KBM-7 (cell line): ENCODE data around the gene ZNF205.
"Not testable (repeated sequence)": the region's sequence is repeated elsewhere in the genome, so short reads cannot be mapped to it uniquely, and the experiment has no call there.

Experiments used
- DNase-seq: peaks from one replicate; pipeline ENCODE4 v3.0.0-alpha.2; 2015
- in situ Hi-C: fragments of 300-500 bp; cut with MboI; formaldehyde crosslinking; loops from 2 replicates; pipeline ENCODE4 v1.14.3; 2020; ENCODE audit warnings: low sequenced_read_pairs, low pct_unique_long_range_greater_than_20kb, mixed read lengths

The ZNF205 gene

DNA sequence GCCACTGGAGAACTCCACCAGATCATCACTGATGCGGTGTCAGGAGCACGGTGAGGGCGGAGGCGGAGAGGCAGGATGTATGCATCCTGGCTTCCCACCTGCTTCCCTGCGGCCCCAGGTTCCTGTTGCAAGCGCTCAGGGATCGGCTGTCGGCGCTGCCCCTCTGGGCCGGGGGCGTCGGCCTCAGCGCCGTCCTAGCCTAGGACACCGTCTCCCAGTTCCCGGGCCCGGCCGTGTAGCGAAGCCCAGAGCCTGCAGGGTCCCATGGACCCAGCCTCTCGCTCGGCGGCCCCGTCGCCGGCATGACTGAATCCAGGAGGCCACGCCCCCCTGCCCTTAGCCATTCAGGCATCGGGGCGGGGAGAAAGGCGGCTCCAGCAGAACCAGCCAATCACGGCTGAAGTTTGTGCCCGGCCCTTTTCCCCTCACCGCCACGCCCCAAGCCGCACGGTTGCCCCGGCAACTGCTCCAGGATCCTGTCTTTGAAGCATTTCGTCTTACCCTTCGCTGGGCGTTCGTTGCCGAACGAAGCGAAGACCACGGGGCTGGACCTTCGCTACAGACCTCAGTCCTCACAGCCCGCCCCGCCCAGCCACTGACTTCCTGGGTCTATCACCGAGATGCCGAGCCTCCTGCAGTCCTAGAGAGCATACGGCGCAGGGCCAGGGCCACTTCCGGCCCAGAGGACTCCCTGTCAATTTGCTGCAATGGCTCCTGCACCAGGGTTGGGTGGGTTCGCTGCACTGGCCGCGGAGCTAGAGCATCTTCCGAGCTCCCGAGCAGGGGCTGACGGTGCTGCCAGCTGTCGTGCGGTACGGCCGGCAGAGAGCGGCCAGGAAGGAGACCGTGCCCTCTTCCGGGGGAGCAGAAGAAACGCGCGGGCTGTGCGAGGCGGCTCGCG, 11.8 kb downstream of the ZNF205 start:
- peak; percentile 98 for DNase-seq
- in situ Hi-C loops: no loop called here

DNA sequence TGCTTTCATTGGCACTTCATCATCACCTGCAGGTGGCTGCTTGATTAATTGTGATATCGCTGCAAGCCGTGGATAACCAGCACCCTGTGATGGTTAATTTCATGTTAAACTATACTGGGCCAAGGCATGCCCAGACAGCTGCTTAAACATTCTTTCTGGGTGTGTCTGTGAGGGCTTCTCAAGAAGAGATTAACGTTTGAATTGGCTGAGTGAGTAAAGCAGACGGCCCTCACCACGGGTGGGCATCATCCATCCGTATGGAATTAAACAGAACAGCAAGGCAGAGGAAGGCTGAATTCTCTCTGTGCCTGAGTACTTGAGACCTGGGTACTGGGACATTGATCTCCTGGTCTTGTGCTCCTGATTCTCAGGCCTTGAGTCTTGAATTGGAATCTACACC, 15.4 kb downstream of the ZNF205 start:
- DNase-seq: no peak
- in situ Hi-C loops: no loop called here

DNA sequence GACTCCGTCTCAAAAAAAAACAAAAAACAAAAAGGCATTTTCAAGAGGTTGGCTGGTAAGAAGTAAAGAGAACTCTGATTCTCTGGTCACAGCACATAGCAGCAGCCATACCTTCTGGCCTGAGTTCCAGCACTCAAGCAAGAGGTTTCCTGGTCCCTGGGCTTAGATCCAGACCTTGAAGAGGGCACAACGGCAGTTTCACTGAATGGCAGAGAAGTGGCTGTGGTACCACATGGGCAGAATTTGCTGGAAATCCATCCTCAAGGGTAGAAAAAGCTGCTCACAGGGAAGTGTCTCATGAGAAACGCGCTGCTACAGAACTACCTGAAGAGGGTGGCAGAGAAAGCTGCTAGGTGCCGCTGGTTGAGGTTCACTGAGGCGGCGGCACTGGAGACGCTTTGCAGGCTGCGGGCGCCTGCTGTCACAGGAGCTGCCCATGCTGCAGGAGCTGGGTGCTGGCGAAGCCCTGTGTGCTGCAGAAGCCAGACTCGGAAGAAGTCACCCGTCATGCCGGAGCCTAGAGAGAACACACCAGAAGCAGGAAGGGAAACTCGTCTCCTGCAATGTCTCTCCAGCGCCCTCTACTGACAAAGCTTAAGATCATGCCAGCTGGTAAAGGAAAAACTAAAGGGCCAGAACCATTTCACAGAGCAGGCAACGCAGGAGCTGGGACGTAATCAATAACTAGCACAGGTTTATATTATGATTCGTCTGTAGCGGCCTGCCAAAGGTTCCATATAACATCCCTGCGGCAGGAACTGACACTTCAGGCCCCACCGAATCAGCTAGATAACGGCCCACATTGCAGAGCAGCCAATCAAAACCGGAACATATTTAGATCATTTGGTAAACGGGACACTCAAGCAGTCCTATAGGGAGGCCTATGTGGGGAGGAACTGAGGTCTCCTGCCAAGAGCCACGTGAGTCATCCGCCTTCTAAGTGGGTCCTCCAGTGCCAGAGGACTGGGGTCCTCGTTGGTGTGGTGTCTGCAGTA, 17.0 kb downstream of the ZNF205 start:
- peak; percentile 91 for DNase-seq
- in situ Hi-C loops: no loop called here

DNA sequence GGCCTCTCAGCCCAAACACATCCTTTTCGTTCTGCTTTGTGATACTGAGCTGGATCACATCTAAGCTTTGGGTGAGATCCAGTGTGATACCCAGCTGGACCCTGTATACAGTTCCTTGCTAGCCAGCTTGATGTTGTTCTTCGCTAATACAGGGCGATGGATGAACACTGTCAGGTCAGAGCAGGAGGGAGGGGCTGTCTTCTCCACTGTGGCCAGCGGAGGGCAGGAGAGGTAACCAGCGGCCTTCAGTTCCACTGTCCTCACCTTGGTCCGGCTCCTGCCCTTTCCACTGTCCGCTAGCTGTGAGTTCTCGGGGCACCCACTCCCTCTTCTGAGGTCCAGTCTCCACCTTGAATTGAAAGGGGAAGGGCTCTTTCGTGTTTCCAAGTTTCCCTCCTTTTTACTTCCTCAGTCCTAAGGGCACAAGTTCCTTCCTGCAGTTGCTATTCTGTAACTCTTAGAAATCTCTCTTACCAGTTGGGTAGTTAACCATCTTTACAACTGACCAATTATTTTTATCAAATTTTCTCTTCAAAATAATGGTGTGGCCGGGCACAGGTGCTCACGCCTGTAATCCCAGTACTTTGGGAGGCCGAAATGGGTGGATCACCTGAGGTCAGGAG, 19.5 kb downstream of the ZNF205 start:
- in situ Hi-C loops: no loop called here
- DNase-seq: peak; percentile 70

DNA sequence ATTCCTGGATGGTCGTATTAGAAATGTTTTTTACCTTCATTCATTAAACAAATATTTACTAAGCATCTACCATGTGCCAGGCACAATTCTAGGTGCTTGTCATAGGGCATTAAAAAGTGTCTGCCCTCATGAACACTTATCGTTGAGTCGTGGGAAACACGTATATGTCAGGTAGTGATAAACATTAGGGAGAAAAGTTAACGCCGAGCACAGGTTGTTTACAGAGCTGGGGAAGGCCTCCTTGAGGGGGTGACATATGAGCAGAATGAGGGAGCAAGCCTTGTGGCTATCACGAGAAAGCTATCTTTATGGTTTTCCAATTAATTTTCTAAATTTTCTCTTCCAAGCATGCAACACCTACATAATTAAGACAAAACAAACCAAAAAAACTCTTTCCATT, 21.5 kb downstream of the ZNF205 start:
- in situ Hi-C loops: no loop called here
- DNase-seq: no peak

DNA sequence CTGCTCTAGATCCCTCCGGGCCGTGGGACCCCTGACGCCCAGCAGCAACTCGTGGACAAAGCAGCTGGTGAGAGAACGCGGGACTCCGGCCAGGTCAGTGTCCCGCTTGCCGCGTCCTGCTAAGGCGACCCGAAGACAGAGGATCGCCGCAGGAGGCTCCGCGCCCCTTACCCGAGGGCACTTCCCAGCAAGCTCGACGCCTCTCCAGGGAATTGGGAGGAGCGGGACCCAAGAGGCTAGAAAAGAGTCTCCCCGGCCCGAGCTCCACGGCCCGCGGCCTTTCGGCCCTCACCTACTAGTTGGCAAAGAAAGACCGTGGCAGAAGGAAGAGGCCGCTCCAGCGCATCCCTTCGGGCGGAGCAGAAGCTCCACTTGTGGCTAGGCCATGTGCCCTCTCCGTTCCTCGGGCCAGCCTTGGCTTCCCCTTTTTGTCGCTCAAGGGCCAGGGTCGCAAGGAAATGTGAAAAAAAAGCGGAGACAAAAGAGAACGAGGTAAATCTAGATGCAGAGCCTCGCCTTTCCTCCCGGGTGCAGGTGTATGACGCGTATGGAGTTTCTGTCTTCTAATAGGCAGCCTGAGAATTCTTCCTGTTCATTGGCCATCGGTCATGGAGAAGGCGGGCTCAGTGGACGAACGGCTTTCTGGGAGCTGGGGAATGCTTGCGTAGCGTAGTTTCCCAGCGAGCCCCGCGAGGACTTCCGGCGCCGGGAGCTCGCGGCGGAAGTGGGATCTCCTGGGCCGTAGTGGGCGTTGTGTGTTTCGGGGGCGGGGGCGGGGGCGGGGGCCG, 22.1 kb downstream of the ZNF205 start, which contains the start of gene ZNF213:
ZNF213 (plus strand) TSS at position 692 of the 788 bp plus-strand sequence. CDS start 2,252 bp downstream, outside the sequence.
- in situ Hi-C loops: no loop called here
- DNase-seq: peak; percentile 98

DNA sequence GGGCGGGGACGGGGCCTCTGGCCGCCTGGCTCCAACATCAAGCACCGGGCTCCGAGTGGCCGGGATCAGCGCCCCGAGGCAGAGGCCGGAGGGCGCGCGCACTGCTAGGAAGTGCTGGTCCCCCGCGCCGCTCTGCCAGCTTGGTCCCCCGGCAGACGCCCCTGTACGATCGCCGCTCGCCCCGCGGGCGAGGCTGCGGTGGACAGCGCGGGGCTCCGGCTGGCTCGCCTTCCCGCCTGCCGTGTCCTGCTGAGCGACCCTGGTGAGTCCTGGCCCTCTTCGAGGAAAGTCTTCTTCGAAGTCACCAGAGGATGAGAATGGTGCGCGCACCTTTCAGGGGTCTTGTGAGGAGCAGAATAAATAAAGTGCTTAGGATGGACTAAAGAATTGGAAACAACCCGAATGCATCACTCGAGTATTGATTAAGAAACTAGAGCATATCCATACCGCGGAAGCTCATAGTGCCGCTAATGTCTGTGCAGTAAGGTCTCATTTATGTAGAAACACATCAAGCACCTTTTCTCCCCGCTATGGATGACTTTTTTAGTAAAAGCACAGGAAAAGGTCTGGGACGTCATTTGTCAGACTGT, 22.8 kb downstream of the ZNF205 start:
- DNase-seq: peak; percentile 57
- in situ Hi-C loops: no loop called here

DNA sequence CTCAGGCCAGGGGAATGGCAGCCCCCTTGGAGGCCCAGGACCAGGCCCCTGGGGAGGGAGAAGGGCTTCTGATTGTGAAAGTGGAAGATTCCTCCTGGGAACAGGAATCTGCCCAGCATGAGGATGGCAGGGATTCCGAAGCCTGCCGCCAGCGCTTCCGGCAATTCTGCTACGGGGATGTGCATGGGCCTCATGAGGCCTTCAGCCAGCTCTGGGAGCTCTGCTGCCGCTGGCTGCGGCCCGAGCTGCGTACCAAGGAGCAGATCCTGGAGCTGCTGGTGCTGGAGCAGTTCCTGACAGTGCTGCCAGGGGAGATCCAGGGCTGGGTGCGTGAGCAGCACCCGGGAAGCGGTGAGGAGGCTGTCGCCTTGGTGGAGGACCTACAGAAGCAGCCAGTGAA, 24.9 kb downstream of the ZNF205 start:
- in situ Hi-C loops: no loop called here
- DNase-seq: no peak

DNA sequence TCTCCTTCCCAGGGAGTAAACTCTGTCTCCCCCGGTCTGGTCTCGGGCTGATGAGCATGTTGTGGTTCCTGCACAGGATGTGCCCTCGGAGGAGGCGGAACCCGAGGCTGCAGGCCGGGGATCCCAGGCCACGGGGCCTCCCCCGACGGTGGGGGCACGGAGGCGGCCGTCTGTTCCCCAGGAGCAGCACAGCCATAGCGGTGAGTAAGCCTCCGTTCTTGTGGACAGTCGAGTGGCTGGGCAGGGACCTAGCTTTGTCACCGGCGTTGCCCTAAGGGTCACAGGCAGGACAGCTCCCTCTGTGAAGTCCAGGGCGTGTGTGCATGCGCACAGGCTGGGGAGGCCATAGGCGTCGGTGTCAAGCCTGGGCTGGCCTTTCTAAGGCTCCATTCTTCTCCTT, 26.0 kb downstream of the ZNF205 start:
- in situ Hi-C loops: no loop called here
- DNase-seq: no peak

DNA sequence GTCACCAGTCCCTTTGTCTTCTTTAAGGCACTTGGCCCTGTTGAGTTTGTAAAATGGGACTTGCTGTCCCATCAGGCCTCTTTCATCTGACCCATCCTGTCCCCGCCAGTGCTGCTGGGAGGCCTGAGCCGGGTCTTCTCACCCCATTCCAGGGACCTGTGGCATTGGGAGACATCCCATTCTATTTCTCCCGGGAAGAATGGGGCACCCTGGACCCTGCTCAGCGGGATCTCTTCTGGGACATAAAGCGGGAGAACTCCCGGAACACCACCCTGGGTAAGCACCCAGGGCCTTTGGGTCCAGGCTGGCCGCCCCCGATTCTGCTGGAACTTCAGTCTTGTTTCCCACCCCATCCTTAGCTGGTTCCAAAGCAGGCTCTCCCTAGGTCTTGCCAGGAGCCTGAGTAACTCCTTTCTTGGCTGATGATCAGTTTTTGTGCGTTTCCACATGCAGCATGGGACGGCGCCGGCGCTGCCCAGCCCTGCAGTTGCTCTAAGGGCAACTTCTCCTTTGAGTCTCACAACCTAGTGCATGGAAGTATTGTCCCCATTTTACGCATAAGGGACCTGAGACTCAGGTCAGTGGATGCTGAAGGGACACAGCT, 26.5 kb downstream of the ZNF205 start:
- in situ Hi-C loops: no loop called here
- DNase-seq: no peak

DNA sequence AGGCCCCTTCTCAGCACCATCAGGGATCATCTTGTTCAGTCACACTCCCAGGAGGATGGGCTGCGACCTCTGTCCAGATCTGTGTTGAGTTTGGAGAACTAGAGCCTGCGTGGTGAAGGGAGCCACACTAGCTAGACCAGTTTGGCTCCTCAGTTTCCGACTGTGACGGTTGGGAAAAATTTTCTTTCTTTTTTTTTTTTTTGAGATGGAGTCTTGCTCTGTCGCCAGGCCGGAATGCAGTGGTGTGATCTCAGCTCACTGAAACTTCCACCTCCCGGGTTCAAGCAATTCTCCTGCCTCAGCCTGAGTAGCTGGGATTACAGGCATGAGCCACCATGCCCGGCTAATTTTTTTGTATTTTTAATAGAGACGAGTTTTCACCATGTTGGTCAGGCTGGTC, 27.2 kb downstream of the ZNF205 start:
- DNase-seq, in situ Hi-C loops: not testable (repeated sequence)

DNA sequence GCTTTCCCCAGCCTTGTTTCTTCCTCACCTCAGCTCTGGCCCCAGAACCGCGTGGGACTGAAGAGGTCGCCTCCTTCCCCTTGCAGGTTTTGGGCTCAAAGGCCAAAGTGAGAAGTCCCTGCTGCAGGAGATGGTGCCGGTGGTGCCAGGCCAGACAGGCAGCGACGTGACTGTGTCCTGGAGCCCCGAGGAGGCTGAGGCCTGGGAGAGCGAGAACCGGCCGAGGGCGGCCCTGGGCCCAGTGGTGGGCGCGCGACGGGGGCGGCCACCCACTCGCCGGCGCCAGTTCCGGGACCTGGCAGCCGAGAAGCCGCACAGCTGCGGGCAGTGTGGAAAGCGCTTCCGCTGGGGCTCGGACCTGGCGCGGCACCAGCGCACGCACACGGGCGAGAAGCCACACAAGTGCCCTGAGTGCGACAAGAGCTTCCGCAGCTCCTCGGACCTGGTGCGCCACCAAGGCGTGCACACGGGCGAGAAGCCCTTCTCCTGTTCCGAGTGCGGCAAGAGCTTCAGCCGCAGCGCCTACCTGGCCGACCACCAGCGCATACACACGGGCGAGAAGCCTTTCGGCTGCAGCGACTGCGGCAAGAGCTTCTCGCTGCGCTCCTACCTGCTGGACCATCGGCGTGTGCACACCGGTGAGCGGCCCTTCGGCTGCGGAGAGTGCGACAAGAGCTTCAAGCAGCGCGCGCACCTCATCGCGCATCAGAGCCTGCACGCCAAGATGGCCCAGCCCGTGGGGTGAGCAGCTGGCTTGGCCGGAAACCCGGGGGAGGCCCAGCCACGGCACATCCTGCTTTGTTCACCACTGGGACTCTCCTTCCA, 28.4 kb downstream of the ZNF205 start:
- in situ Hi-C loops: no loop called here
- DNase-seq: no peak

DNA sequence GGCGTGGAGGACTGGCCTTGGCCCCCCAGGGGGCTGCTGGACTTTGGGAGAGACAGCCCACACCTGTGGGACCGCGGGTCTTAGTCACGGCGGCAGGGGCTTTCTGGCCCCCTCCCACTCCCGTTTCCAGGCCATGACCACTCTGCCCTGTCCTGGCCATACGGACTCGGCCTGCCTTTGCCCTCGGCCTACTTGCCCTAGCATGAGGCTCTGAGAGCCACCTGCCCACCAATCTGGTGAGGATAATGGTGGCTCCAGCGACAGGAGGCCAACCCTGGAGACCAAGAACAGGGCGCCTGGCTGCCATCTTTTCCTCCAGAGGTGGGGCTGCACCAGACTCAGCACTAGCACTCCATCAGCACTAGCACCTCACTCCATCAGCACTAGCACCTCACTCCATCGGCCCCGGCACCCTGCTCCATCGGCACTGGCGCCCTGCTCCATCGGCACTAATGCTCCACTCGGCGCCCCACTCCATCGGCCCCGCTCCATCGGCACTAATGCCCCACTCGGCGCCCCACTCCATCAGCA, 29.5 kb downstream of the ZNF205 start:
- in situ Hi-C loops: no loop called here
- DNase-seq: no peak

DNA sequence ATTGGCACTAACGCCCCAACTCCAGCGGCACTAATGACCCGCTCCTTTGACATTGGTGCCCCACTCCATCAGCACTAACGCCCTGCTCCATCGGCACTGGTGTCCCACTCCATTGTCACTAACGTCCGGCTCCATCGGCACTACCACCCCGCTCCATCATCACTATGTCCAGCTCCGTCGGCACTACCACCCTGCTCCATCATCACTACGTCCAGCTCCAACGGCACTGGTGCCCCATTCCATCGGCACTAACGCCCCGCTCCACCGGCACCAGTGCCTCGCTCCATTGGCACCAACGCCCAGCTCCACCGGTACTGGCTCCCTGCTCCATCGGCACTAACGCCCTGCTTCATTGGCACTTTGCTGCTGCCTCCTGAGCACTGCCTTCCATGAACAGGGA, 29.9 kb downstream of the ZNF205 start:
- DNase-seq: no peak
- in situ Hi-C loops: no loop called here

DNA sequence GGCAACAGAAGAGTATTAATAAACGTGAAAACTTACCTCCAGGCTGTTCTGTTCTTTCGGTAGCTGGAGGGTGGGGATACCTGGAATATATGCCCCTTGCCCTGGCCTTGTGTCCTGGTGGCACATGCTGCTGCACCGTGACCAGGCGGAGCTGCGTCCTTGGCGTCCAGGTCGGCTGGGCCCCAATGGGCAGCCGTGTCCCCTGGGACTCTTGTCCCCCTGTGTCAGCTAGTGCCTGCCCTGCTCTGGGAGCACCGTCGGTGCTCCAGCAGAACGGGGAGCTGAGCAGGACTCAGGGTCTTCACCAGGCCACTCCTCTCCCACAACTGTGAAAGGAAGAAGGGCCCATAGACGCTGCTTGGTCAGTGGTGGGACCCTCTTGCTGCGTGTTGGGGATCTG, 30.4 kb downstream of the ZNF205 start:
- in situ Hi-C loops: no loop called here

DNA sequence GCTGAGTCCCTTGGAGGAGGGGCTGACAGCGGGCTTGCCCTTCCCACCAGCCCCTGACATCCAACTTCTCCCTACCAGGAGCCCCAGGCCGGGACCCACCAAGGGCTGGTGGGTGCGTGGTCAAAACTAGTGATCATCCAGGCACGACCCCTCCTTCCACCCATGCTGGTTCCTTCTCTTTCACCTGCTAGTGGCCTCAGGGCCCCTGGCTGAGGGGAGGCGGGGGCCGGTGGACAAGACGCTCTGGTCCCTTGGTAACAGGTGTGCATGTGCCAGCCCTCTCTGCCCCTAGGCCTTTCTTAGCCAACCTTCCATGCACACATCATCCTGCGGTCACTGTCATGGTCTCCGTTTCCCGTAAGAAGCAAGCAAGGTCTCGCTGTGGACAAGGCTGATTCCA, 30.8 kb downstream of the ZNF205 start:
- in situ Hi-C loops: no loop called here
- no peak for DNase-seq

More for the DNA sequence above, 30.4 kb downstream of the ZNF205 start:
- no peak for DNase-seq
